SK-N-SH treated with all-trans-retinoic acid at 6 μM for 48 hours (cell line): ENCODE results near the gene KCNMA1.

Source experiments
- ATAC-seq: fragments of 200-7000 bp; cut with Tn5 transposase; 3 replicates; pipeline ENCODE4 v1.9.1; 2020; ENCODE audit warnings: mild to moderate bottlenecking, moderate library complexity
- ARNTL ChIP-seq: fragments of 450-650 bp; formaldehyde crosslinking; IDR thresholded peaks from 2 replicates; pipeline ENCODE4 v1.5.0; 2020; ENCODE audit warnings: low read depth, mild to moderate bottlenecking, moderate library complexity, borderline replicate concordance
- ISL1 ChIP-seq: fragments of 250-450 bp; sonication (Bioruptor Pico); IDR thresholded peaks from 2 replicates; pipeline ENCODE4 v2.1.2; 2022; ENCODE audit warnings: mild to moderate bottlenecking, moderate library complexity
- POU6F1 ChIP-seq: fragments of 250-450 bp; sonication (Bioruptor Pico); IDR thresholded peaks from 2 replicates; pipeline ENCODE4 v1.8.0; 2021; ENCODE audit warnings: low read depth, mild to moderate bottlenecking, moderate library complexity, borderline replicate concordance
- PPARA ChIP-seq: fragments of 250-450 bp; sonication (Bioruptor Pico); IDR thresholded peaks from 2 replicates; pipeline ENCODE4 v1.5.0; 2020; ENCODE audit warnings: mild to moderate bottlenecking, borderline replicate concordance
- RARB ChIP-seq: fragments of 250-450 bp; sonication (Bioruptor Pico); IDR thresholded peaks from 2 replicates; pipeline ENCODE4 v1.8.0; 2021; ENCODE audit warnings: mild to moderate bottlenecking, moderate library complexity
- SNAI2 ChIP-seq: fragments of 250-450 bp; sonication (Bioruptor Pico); IDR thresholded peaks from 2 replicates; pipeline ENCODE4 v1.5.0; 2020; ENCODE audit warnings: mild to moderate bottlenecking, moderate library complexity
- TCF4 ChIP-seq: fragments of 250-450 bp; sonication (Bioruptor Pico); IDR thresholded peaks from 2 replicates; pipeline ENCODE4 v1.8.0; 2021; ENCODE audit warnings: mild to moderate bottlenecking, moderate library complexity, borderline replicate concordance
- ZC3H10 ChIP-seq: fragments of 250-450 bp; sonication (Bioruptor Pico); IDR thresholded peaks from 2 replicates; pipeline ENCODE4 v1.5.1; 2021; ENCODE audit warnings: mild to moderate bottlenecking, moderate library complexity
- ZFP3 ChIP-seq: fragments of 250-450 bp; sonication (Bioruptor Pico); IDR thresholded peaks from 2 replicates; pipeline ENCODE4 v1.5.0; 2020; ENCODE audit warnings: mild to moderate bottlenecking, moderate library complexity
- ZFP30 ChIP-seq: fragments of 450-650 bp; formaldehyde crosslinking; IDR thresholded peaks from 2 replicates; pipeline ENCODE4 v1.5.0; 2022; ENCODE audit warnings: mild to moderate bottlenecking, moderate library complexity
- ZNF565 ChIP-seq: fragments of 450-650 bp; formaldehyde crosslinking; conservative IDR thresholded peaks from 2 replicates; pipeline ENCODE4 v1.5.0; 2020; ENCODE audit warnings: low read depth, mild to moderate bottlenecking, moderate library complexity
- ZNF70 ChIP-seq: fragments of 450-650 bp; formaldehyde crosslinking; IDR thresholded peaks from 2 replicates; pipeline ENCODE4 v1.5.0; 2020; ENCODE audit warnings: mild to moderate bottlenecking, moderate library complexity
- ZNF8 ChIP-seq: fragments of 450-650 bp; formaldehyde crosslinking; IDR thresholded peaks from 2 replicates; pipeline ENCODE4 v1.5.0; 2020; ENCODE audit warnings: mild to moderate bottlenecking, moderate library complexity
- TF ChIP-seq, protein P1 (sequence below): fragments of 250-450 bp; sonication (Bioruptor Pico); IDR thresholded peaks from 2 replicates; pipeline ENCODE4 v1.5.0; 2020; ENCODE audit warnings: mild to moderate bottlenecking, moderate library complexity
- TF ChIP-seq, protein P2 (sequence below): fragments of 250-450 bp; sonication (Bioruptor Pico); IDR thresholded peaks from 2 replicates; pipeline ENCODE4 v1.8.0; 2020; ENCODE audit warnings: mild to moderate bottlenecking, moderate library complexity, borderline replicate concordance
- TF ChIP-seq, protein P3 (sequence below): fragments of 250-450 bp; sonication (Bioruptor Pico); IDR thresholded peaks from 2 replicates; pipeline ENCODE4 v1.5.1; 2020; ENCODE audit warnings: low read depth, mild to moderate bottlenecking, moderate library complexity
- TF ChIP-seq, protein P4 (sequence below): fragments of 250-450 bp; sonication (Bioruptor Pico); IDR thresholded peaks from 2 replicates; pipeline ENCODE4 v1.5.1; 2021; ENCODE audit warnings: mild to moderate bottlenecking, moderate library complexity

Gene KCNMA1

GRCh38 chr10:77613476-77614130 is 24.0 kb downstream of the KCNMA1 start:
- no peak for ATAC-seq
- TF ChIP-seq SNAI2 (CRISPR knock-in tag) (no peak), ARNTL (CRISPR knock-in tag) (no peak), ZNF565 (CRISPR knock-in tag) (no peak)
- TF ChIP-seq, protein P1, sequence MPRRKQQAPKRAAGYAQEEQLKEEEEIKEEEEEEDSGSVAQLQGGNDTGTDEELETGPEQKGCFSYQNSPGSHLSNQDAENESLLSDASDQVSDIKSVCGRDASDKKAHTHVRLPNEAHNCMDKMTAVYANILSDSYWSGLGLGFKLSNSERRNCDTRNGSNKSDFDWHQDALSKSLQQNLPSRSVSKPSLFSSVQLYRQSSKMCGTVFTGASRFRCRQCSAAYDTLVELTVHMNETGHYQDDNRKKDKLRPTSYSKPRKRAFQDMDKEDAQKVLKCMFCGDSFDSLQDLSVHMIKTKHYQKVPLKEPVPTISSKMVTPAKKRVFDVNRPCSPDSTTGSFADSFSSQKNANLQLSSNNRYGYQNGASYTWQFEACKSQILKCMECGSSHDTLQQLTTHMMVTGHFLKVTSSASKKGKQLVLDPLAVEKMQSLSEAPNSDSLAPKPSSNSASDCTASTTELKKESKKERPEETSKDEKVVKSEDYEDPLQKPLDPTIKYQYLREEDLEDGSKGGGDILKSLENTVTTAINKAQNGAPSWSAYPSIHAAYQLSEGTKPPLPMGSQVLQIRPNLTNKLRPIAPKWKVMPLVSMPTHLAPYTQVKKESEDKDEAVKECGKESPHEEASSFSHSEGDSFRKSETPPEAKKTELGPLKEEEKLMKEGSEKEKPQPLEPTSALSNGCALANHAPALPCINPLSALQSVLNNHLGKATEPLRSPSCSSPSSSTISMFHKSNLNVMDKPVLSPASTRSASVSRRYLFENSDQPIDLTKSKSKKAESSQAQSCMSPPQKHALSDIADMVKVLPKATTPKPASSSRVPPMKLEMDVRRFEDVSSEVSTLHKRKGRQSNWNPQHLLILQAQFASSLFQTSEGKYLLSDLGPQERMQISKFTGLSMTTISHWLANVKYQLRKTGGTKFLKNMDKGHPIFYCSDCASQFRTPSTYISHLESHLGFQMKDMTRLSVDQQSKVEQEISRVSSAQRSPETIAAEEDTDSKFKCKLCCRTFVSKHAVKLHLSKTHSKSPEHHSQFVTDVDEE (CRISPR knock-in tag) = no peak
- TF ChIP-seq, all 23 proteins: peak for 0

DNA sequence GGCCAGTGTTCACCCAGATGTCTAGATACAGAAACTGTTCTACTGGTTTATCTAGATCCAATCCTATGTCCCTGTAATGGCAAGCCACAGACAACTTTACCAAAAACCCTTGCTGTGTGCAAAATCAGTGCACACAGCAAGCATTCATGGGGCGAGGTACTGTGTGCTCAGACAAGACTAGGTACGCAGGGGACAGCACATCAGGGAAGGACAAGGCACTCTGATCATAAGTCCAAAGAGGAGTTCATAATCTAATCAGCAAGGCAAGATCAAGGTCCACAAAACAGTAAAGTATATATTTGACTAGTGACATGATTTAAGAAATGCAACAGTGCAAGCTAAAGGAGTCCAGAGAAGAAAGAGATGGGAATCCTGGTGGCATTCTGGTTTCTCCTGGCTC is 25.9 kb downstream of the KCNMA1 start:
- ATAC-seq = no peak
- TF ChIP-seq TCF4 (CRISPR knock-in tag) (no peak), ZFP30 (CRISPR knock-in tag) (no peak), POU6F1 (CRISPR knock-in tag) (no peak), ARNTL (CRISPR knock-in tag) (no peak), SNAI2 (CRISPR knock-in tag) (no peak), PPARA (CRISPR knock-in tag) (no peak), ISL1 (CRISPR knock-in tag) (no peak), ZNF565 (CRISPR knock-in tag) (no peak), ZC3H10 (CRISPR knock-in tag) (no peak), ZFP3 (CRISPR knock-in tag) (no peak), ZNF70 (CRISPR knock-in tag) (no peak), RARB (CRISPR knock-in tag) (no peak), ZNF8 (CRISPR knock-in tag) (no peak)
- TF ChIP-seq, protein P2, sequence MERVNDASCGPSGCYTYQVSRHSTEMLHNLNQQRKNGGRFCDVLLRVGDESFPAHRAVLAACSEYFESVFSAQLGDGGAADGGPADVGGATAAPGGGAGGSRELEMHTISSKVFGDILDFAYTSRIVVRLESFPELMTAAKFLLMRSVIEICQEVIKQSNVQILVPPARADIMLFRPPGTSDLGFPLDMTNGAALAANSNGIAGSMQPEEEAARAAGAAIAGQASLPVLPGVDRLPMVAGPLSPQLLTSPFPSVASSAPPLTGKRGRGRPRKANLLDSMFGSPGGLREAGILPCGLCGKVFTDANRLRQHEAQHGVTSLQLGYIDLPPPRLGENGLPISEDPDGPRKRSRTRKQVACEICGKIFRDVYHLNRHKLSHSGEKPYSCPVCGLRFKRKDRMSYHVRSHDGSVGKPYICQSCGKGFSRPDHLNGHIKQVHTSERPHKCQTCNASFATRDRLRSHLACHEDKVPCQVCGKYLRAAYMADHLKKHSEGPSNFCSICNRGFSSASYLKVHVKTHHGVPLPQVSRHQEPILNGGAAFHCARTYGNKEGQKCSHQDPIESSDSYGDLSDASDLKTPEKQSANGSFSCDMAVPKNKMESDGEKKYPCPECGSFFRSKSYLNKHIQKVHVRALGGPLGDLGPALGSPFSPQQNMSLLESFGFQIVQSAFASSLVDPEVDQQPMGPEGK (CRISPR knock-in tag) = no peak
- TF ChIP-seq, protein P3, sequence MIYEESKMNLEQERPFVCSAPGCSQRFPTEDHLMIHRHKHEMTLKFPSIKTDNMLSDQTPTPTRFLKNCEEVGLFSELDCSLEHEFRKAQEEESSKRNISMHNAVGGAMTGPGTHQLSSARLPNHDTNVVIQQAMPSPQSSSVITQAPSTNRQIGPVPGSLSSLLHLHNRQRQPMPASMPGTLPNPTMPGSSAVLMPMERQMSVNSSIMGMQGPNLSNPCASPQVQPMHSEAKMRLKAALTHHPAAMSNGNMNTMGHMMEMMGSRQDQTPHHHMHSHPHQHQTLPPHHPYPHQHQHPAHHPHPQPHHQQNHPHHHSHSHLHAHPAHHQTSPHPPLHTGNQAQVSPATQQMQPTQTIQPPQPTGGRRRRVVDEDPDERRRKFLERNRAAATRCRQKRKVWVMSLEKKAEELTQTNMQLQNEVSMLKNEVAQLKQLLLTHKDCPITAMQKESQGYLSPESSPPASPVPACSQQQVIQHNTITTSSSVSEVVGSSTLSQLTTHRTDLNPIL (CRISPR knock-in tag) = no peak
- TF ChIP-seq, protein P4, sequence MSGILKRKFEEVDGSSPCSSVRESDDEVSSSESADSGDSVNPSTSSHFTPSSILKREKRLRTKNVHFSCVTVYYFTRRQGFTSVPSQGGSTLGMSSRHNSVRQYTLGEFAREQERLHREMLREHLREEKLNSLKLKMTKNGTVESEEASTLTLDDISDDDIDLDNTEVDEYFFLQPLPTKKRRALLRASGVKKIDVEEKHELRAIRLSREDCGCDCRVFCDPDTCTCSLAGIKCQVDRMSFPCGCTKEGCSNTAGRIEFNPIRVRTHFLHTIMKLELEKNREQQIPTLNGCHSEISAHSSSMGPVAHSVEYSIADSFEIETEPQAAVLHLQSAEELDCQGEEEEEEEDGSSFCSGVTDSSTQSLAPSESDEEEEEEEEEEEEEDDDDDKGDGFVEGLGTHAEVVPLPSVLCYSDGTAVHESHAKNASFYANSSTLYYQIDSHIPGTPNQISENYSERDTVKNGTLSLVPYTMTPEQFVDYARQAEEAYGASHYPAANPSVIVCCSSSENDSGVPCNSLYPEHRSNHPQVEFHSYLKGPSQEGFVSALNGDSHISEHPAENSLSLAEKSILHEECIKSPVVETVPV (CRISPR knock-in tag) = no peak
- TF ChIP-seq, protein P1 (CRISPR knock-in tag) = no peak
